CD4-positive, CD25-positive, alpha-beta regulatory T cell (primary cell): ENCODE results near the gene ZNF540. TPM values are rescaled to one million over a fixed set of nuclear protein-coding genes. Genes with fewer than 3 reads are reported as not detected.
"Not testable (repeated sequence)": the region's sequence is repeated elsewhere in the genome, so short reads cannot be mapped to it uniquely, and the experiment has no call there.

Experiments used
- ATAC-seq, 2 donors: fragments of 150-1000 bp; cut with Tn5 transposase; one replicate each; pipeline ENCODE4 v1.10.0; 2021; ENCODE audit warnings: low read depth in 2 of 2, moderate number of reproducible peaks in 2 of 2, moderate library complexity in 1 of 2
- DNase-seq, 3 donors: peaks; one replicate each; pipeline versions ENCODE4 v3.0.0 to v3.0.0-alpha.2; 2012 to 2022; ENCODE audit warnings: mixed read lengths in 1 of 3
- H3K27ac ChIP-seq: one replicate; pipeline ENCODE4 v1.7.0; 2013; ENCODE audit warnings: mild to moderate bottlenecking, low read length; ENCODE audit not compliant: insufficient read depth, poor library complexity, severe bottlenecking
- H3K27me3 ChIP-seq: one replicate; pipeline ENCODE4 v1.7.0; 2013; ENCODE audit warnings: low read length; ENCODE audit not compliant: control insufficient read depth, insufficient read depth
- H3K36me3 ChIP-seq: one replicate; pipeline ENCODE4 v1.7.0; 2013; ENCODE audit warnings: mild to moderate bottlenecking, low read length, moderate library complexity; ENCODE audit not compliant: control insufficient read depth, insufficient read depth
- H3K4me1 ChIP-seq: 2 replicates; pipeline ENCODE4 v1.7.0; 2013; ENCODE audit warnings: mild to moderate bottlenecking, low read length; ENCODE audit not compliant: insufficient read depth, control insufficient read depth, poor library complexity, severe bottlenecking
- H3K4me3 ChIP-seq: one replicate; pipeline ENCODE4 v1.7.0; 2013; ENCODE audit warnings: low read depth, mild to moderate bottlenecking, low read length, moderate library complexity
- H3K9me3 ChIP-seq, 2 experiments: 1 replicate in 1 of 2; 2 replicates in 1 of 2; pipeline ENCODE4 v1.7.0; 2013; ENCODE audit warnings: low read length in 2 of 2, mild to moderate bottlenecking in 1 of 2, moderate library complexity in 1 of 2; ENCODE audit not compliant: control insufficient read depth in 2 of 2
- H3K27ac Mint-ChIP-seq, 3 donors: one replicate each; pipeline ENCODE4 v1.8.0; 2020 to 2022; ENCODE audit warnings: mild to moderate bottlenecking in 3 of 3, mixed read lengths in 3 of 3, moderate library complexity in 2 of 3
- H3K27me3 Mint-ChIP-seq: one replicate; pipeline ENCODE4 v1.8.0; 2022; ENCODE audit warnings: mild to moderate bottlenecking, mixed read lengths
- H3K36me3 Mint-ChIP-seq: one replicate; pipeline ENCODE4 v1.8.0; 2020; ENCODE audit warnings: mixed read lengths
- H3K4me1 Mint-ChIP-seq, 4 donors: one replicate each; pipeline ENCODE4 v1.8.0; 2020 to 2022; ENCODE audit warnings: mixed read lengths in 4 of 4, mild to moderate bottlenecking in 1 of 4
- H3K4me3 Mint-ChIP-seq, 4 donors: one replicate each; pipeline ENCODE4 v1.8.0; 2020 to 2022; ENCODE audit warnings: mild to moderate bottlenecking in 4 of 4, mixed read lengths in 4 of 4, moderate library complexity in 3 of 4
- H3K9me3 Mint-ChIP-seq, 7 donors: one replicate each; pipeline ENCODE4 v1.8.0; 2020 to 2022; ENCODE audit warnings: mixed read lengths in 7 of 7, mild to moderate bottlenecking in 3 of 7, moderate library complexity in 2 of 7
- polyA plus RNA-seq, 4 donors: library from polyadenylated mRNA; unstranded; fragments of 300-500 nt; fragmentation: Illumina TruSeq; gene quantifications; one replicate each; pipeline ENCODE4 v1.2.3, GENCODE V29; 2021
- total RNA-seq: library from RNA; stranded (reverse); gene quantifications from one replicate; pipeline ENCODE4 v1.2.3, GENCODE V29; 2022

ZNF540 gene
- total and polyA plus RNA-seq, 5 donors from 2014 or later, result 5.0 to 8.9 (median 6.9) TPM

- H3K27ac ChIP-seq, H3K27ac Mint-ChIP-seq, H3K4me3 ChIP-seq, H3K36me3 Mint-ChIP-seq, ATAC-seq, DNase-seq, H3K27me3 ChIP-seq, H3K36me3 ChIP-seq, H3K27me3 Mint-ChIP-seq, H3K9me3 ChIP-seq: not testable (repeated sequence)
- Mint-ChIP-seq H3K4me1 (peaks cover 23 to 37% (median 24%) of the 10 kb centered on the region in 4 donors), H3K4me3 (peak overlapping the region; percentile 90 to 99 (median 96)), H3K9me3 (peaks cover 0 to 10% (median 2%) of the 10 kb centered on the region in 7 donors)
- H3K4me1 ChIP-seq, result peaks cover 24% of the 10 kb centered on the region
These were observed 62.5 kb downstream of the ZNF540 start for GRCh38 chr19:37657157-37657556.

Other genes with a start within 250 kb of the ZNF540 start
- 12.5 TPM for gene ZNF527, start 223.8 kb upstream of the ZNF540 start, total RNA-seq
- 10 to 100 TPM in 1 of 4 donors, 1 to 10 TPM in 3; 6.1 to 10.8 (median 8.9) TPM for gene ZNF527, start 223.8 kb upstream of the ZNF540 start, polyA plus RNA-seq
- 8.5 TPM for gene ZNF569, start 127.4 kb upstream of the ZNF540 start, total RNA-seq
- 1 to 10 TPM; 4.2 to 6.3 (median 4.5) TPM for gene ZNF569, start 127.4 kb upstream of the ZNF540 start, polyA plus RNA-seq
- 10.6 TPM for gene ZNF570, start 125.5 kb upstream of the ZNF540 start, total RNA-seq
- 1 to 10 TPM; 2.3 to 4.4 (median 4.0) TPM for gene ZNF570, start 125.5 kb upstream of the ZNF540 start, polyA plus RNA-seq
- 4.5 TPM for gene ZNF793, start 87.9 kb upstream of the ZNF540 start, total RNA-seq
- 1 to 10 TPM in 3 of 4 donors, under 1 TPM in 1; 0.07 to 2.2 (median 1.8) TPM for gene ZNF793, start 87.9 kb upstream of the ZNF540 start, polyA plus RNA-seq
- gene ZNF571, start 84 bp upstream of the ZNF540 start, total RNA-seq, result 16.8 TPM
- 1 to 10 TPM; 4.4 to 5.8 (median 5.3) TPM for gene ZNF571, start 84 bp upstream of the ZNF540 start, polyA plus RNA-seq
- gene ZFP30, start 60.6 kb downstream of the ZNF540 start, total RNA-seq, result 10.7 TPM
- 1 to 10 TPM; 1.5 to 2.6 (median 2.3) TPM for gene ZFP30, start 60.6 kb downstream of the ZNF540 start, polyA plus RNA-seq
- gene ZNF607, start 124.9 kb downstream of the ZNF540 start, total RNA-seq, result 5.5 TPM
- 1 to 10 TPM; 2.2 to 7.7 (median 4.3) TPM for gene ZNF607, start 124.9 kb downstream of the ZNF540 start, polyA plus RNA-seq
- 6.0 TPM for gene ZNF573, start 184.7 kb downstream of the ZNF540 start, total RNA-seq
- 10 to 100 TPM in 1 of 4 donors, 1 to 10 TPM in 3; 4.6 to 15.0 (median 8.1) TPM for gene ZNF573, start 184.7 kb downstream of the ZNF540 start, polyA plus RNA-seq